ENCODE results near the gene ZFP30. TPM values are rescaled to one million over a fixed set of nuclear protein-coding genes. Genes with fewer than 3 reads are reported as not detected.
A peak's percentile ranks its signal among the peaks of the same experiment; 100 is the strongest.
"Not testable (repeated sequence)": the region's sequence is repeated elsewhere in the genome, so short reads cannot be mapped to it uniquely, and the experiment has no call there.

ZFP30 gene
- total RNA-seq = 134 TPM

- DNase-seq (ENCODE audit: low spot score in 2 of 2) (peak; percentile 83 to 89), FAIRE-seq (no peak)
Observed at GRCh38 chr19:37655301-37655688, at the start of gene ZFP30. Gene ZFP30 (minus strand): TSS chr19:37655465. CDS start chr19:37647822, 7,643 bp downstream.

- FAIRE-seq = no peak
- DNase-seq (ENCODE audit: low spot score in 2 of 2) = no peak
Observed at GRCh38 chr19:37699057-37699456, 43.8 kb upstream of the ZFP30 start.

GRCh38 chr19:37698216-37698615 lies 43.0 kb upstream of the ZFP30 start:
- no peak for FAIRE-seq
- no peak for DNase-seq (ENCODE audit: low spot score in 2 of 2)

- FAIRE-seq = no peak
- no peak for DNase-seq (ENCODE audit: low spot score in 2 of 2)
Observed at GRCh38 chr19:37695144-37695899, 40.1 kb upstream of the ZFP30 start.

- DNase-seq (ENCODE audit: low spot score in 2 of 2) (peak; percentile 35 to 40), FAIRE-seq (no peak)
Observed at GRCh38 chr19:37692956-37693620, 37.8 kb upstream of the ZFP30 start.

- no peak for FAIRE-seq
- peak; percentile 67 to 81 for DNase-seq (ENCODE audit: low spot score in 2 of 2)
Observed at GRCh38 chr19:37691881-37692504, 36.7 kb upstream of the ZFP30 start.

- no peak for DNase-seq (ENCODE audit: low spot score in 2 of 2)
- no peak for FAIRE-seq
Observed at GRCh38 chr19:37683520-37683919, 28.3 kb upstream of the ZFP30 start.

- DNase-seq (ENCODE audit: low spot score in 2 of 2) = no peak
- FAIRE-seq = no peak
Observed at GRCh38 chr19:37669450-37669914, 14.2 kb upstream of the ZFP30 start.

GRCh38 chr19:37657157-37657556 lies 1.9 kb upstream of the ZFP30 start:
- FAIRE-seq; DNase-seq (ENCODE audit: low spot score in 2 of 2): not testable (repeated sequence)

- DNase-seq (ENCODE audit: low spot score in 2 of 2) (peak; percentile 79 to 80), FAIRE-seq (no peak)
Observed at GRCh38 chr19:37655689-37656371, 565 bp upstream of the ZFP30 start.

GRCh38 chr19:37654629-37655300 lies 500 bp downstream of the ZFP30 start:
- FAIRE-seq (no peak), DNase-seq (ENCODE audit: low spot score in 2 of 2) (peak; percentile 29 to 41)

GRCh38 chr19:37654118-37654517 lies 1.1 kb downstream of the ZFP30 start:
- FAIRE-seq (no peak), DNase-seq (ENCODE audit: low spot score in 2 of 2) (no peak)

GRCh38 chr19:37635076-37636056 lies 19.9 kb downstream of the ZFP30 start:
- no peak for DNase-seq (ENCODE audit: low spot score in 2 of 2)
- FAIRE-seq = no peak

- FAIRE-seq (no peak), DNase-seq (ENCODE audit: low spot score in 2 of 2) (peak in 1 of 2 donors; percentile 47)
Observed at GRCh38 chr19:37594982-37595382, 60.3 kb downstream of the ZFP30 start.

GRCh38 chr19:37594304-37594981 lies 60.8 kb downstream of the ZFP30 start, which contains the start of the genes ZNF540 and ZNF571:
Gene ZNF540 (plus strand): TSS chr19:37594876. CDS start chr19:37598448, 3,572 bp downstream.
Gene ZNF571 (minus strand): TSS chr19:37594792. CDS start chr19:37586676, 8,116 bp downstream.
- no peak for FAIRE-seq
- peak; percentile 60 to 76 for DNase-seq (ENCODE audit: low spot score in 2 of 2)

GRCh38 chr19:37593996-37594303 lies 61.3 kb downstream of the ZFP30 start:
- DNase-seq (ENCODE audit: low spot score in 2 of 2) = peak in 1 of 2 donors; percentile 8
- FAIRE-seq = no peak

GRCh38 chr19:37583340-37583739 lies 71.9 kb downstream of the ZFP30 start:
- FAIRE-seq (no peak), DNase-seq (ENCODE audit: low spot score in 2 of 2) (no peak)

- DNase-seq (ENCODE audit: low spot score in 2 of 2) (no peak), FAIRE-seq (no peak)
Observed at GRCh38 chr19:37572203-37572602, 83.1 kb downstream of the ZFP30 start.

- no peak for DNase-seq (ENCODE audit: low spot score in 2 of 2)
- no peak for FAIRE-seq
Observed at GRCh38 chr19:37565370-37565669, 89.9 kb downstream of the ZFP30 start.
